ENCODE results near the gene SKAP1. TPM values are rescaled to one million over a fixed set of nuclear protein-coding genes. Genes with fewer than 3 reads are reported as not detected.
A peak's percentile ranks its signal among the peaks of the same experiment; 100 is the strongest.
"Not testable (repeated sequence)": the region's sequence is repeated elsewhere in the genome, so short reads cannot be mapped to it uniquely, and the experiment has no call there.

The SKAP1 gene
- total RNA-seq, 1 donor from 2014 or later = 25.3 TPM

DNA sequence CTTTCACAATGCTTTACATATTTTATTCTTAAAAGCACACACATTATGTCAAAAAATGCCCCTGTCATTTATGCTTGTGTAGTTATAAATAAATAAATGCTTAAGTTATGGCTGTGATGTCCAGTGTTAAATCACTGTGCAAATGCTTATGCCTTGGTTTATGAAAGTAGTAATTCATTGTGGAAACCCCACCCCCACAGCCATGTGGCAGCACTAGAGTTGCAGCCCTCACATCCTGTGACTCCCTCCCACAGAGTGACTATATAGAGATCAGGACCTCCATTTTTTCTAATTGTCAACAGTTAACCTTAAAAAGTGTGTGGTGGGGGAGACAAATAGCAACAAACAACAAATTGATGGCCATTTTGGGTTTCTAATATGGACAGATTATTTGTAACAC is 2.4 kb downstream of the SKAP1 start:
- Mint-ChIP-seq H3K9me3 (no peaks in the 10 kb centered on the region), H3K27ac (no peak overlapping the region), H3K4me1 (peaks cover 71% of the 10 kb centered on the region), H3K27me3 (no peaks in the 10 kb centered on the region), H3K36me3 (ENCODE audit: low read depth) (peaks cover 4% of the 10 kb centered on the region), H3K4me3 (peak overlapping the region; percentile 56)
- ChIA-PET CTCF (no interaction called here), POLR2A (interaction anchor here (2.7 kb wide), 1 partner anchor 12 kb away, joined by 14 read pairs; no protein-coding TSS in a partner anchor)
- TF ChIP-seq, protein P1, sequence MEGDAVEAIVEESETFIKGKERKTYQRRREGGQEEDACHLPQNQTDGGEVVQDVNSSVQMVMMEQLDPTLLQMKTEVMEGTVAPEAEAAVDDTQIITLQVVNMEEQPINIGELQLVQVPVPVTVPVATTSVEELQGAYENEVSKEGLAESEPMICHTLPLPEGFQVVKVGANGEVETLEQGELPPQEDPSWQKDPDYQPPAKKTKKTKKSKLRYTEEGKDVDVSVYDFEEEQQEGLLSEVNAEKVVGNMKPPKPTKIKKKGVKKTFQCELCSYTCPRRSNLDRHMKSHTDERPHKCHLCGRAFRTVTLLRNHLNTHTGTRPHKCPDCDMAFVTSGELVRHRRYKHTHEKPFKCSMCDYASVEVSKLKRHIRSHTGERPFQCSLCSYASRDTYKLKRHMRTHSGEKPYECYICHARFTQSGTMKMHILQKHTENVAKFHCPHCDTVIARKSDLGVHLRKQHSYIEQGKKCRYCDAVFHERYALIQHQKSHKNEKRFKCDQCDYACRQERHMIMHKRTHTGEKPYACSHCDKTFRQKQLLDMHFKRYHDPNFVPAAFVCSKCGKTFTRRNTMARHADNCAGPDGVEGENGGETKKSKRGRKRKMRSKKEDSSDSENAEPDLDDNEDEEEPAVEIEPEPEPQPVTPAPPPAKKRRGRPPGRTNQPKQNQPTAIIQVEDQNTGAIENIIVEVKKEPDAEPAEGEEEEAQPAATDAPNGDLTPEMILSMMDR (IDR thresholded peaks at IDR 0.05) = no peak
- ATAC-seq (ENCODE audit: low read depth) (peak; percentile 38), DNase-seq (no peak)
- intact Hi-C loops (cut with micrococcal nuclease) = no loop called here

DNA sequence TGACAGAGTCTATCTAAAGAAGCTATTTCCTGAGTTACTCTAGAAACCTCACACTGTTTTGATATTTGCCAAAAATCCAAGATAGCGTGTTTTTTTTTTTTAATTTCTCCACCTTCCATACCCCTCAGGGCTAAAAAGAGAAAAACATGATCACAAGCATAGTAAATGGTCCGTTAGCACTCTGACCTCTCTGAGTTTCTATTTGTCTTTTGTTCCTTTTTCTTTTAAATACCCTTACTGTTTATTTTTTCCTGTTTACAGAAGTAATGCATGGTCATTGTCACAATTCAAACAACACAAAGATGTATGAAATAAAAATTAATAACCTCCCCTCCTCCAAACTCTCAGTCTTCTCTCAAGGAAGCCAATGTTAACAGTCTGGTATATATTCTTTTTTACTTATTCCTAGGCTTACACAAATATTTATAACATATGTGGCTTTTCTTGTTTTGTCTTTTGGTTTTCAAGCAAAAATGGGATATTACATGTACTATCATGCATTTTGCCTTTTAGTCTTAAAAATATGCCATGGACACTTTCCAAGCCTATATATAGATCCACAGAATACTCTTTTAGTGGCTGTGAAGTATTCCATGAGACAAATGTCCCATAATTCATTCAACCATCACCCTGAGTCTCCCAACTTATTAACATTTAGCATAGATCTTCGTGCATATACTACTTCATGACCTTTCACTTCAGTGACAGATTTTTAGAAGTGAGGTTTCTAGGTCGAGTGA is 3.1 kb downstream of the SKAP1 start:
- Mint-ChIP-seq H3K27me3 (no peaks in the 10 kb centered on the region), H3K36me3 (ENCODE audit: low read depth) (peaks cover 4% of the 10 kb centered on the region), H3K27ac (no peak overlapping the region), H3K4me3 (peak overlapping the region; percentile 7), H3K9me3 (no peaks in the 10 kb centered on the region), H3K4me1 (peaks cover 71% of the 10 kb centered on the region)
- ChIA-PET CTCF (no interaction called here), POLR2A (no interaction called here)
- DNase-seq (no peak), ATAC-seq (ENCODE audit: low read depth) (no peak)
- TF ChIP-seq, protein P1 (IDR thresholded peaks at IDR 0.05) = no peak
- intact Hi-C loops (cut with micrococcal nuclease) = loop anchor here (1.0 kb wide), 1 partner anchor 30 kb away; no protein-coding TSS in a partner anchor

DNA sequence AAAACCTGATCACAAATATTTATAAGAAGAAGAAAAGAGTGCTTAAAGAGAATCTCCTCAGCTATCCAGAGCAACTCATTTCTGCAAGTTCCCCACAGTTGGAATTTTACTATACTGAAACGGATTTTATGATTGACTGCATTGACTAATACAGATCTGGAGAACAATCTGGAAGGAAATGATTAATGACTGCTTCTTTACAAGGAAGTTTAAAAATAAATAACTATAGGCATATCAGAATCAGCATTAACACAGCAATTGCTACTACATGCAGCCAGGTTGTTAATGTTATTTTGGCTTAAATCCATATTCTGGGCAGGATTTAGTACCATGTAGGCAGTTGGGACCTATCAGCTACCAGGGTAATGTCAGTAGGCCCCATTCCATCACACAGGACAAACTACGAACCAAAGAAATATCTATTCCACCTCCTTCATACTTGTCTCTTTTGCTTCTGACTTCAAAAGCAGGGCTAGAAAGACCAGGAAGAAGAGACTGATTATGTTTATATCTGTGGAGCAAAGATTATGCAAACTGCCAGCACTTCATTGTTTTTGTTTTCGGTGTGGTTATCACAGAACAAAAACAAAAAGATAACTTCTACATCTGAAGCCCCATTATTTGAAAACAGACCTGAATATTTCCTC is 3.9 kb downstream of the SKAP1 start:
- no peak overlapping the region for H3K27ac Mint-ChIP-seq
- H3K27me3 Mint-ChIP-seq = no peaks in the 10 kb centered on the region
- DNase-seq (no peak), ATAC-seq (ENCODE audit: low read depth) (no peak)
- H3K4me3 Mint-ChIP-seq = no peak overlapping the region
- H3K36me3 Mint-ChIP-seq (ENCODE audit: low read depth) = peaks cover 4% of the 10 kb centered on the region
- POLR2A ChIA-PET = no interaction called here
- intact Hi-C loops (cut with micrococcal nuclease) = loop anchor here (1.0 kb wide), 1 partner anchor 31 kb away; no protein-coding TSS in a partner anchor
- CTCF ChIA-PET = no interaction called here
- no peaks in the 10 kb centered on the region for H3K9me3 Mint-ChIP-seq
- H3K4me1 Mint-ChIP-seq = peaks cover 63% of the 10 kb centered on the region
- TF ChIP-seq, protein P1 (IDR thresholded peaks at IDR 0.05) = no peak

DNA sequence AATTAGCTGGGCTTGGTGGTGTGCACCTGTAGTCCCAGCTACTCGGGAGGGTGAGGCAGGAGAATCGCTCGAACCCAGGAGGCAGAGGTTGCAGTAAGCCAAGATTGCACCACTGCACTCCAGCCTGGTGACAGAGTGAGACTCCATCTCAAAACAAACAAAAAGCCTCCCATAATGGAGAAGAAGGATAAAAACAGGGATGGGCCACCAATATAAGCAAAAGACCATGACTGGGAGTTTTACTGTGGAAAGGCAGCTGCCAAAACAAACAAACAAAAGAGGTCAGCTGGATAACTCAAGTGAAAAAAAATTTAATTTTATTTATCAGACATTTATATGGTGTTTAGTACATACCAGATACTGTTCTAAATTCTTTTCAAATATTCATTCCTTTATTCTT is 8.0 kb downstream of the SKAP1 start:
- CTCF ChIA-PET; H3K36me3 Mint-ChIP-seq (ENCODE audit: low read depth); H3K4me3 Mint-ChIP-seq; H3K27me3 Mint-ChIP-seq; H3K27ac Mint-ChIP-seq; DNase-seq; POLR2A ChIA-PET; H3K9me3 Mint-ChIP-seq; intact Hi-C loops (cut with micrococcal nuclease); ATAC-seq (ENCODE audit: low read depth): not testable (repeated sequence)
- peaks cover 33% of the 10 kb centered on the region for H3K4me1 Mint-ChIP-seq

DNA sequence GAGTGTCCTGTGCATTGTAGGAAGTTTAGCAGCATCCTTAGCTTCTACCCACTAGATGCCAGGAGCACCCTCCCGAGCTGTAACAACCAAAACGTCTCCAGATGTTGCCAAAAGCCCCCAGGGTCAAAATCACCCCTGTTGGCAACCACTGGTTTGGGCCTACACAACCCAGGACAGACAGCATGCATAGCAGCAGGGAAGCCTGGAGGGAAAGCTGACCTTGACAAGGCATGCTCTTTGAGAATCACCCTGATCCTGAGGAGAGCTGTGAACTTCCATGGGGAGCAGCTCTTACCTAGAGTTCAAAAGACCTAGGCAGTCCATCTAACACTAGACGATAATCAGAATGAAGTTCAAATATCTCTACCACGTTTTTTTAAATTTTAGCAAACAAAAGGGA is 9.2 kb downstream of the SKAP1 start:
- DNase-seq = no peak
- intact Hi-C loops (cut with micrococcal nuclease) = no loop called here
- Mint-ChIP-seq H3K36me3 (ENCODE audit: low read depth) (peaks cover 5% of the 10 kb centered on the region), H3K9me3 (no peaks in the 10 kb centered on the region), H3K27ac (no peak overlapping the region), H3K4me3 (no peak overlapping the region), H3K4me1 (peaks cover 32% of the 10 kb centered on the region), H3K27me3 (no peaks in the 10 kb centered on the region)
- TF ChIP-seq, protein P1 (IDR thresholded peaks at IDR 0.05) = no peak
- no peak for ATAC-seq (ENCODE audit: low read depth)
- POLR2A ChIA-PET = interaction anchor here (0.8 kb wide), 1 partner anchor 12 kb away, joined by 5 read pairs; no protein-coding TSS in a partner anchor
- CTCF ChIA-PET = no interaction called here
